ENCODE data around the gene FEZ2.

The FEZ2 gene

GRCh38 chr2:36516136-36516870, 81.7 kb downstream of the FEZ2 start:
- Histone ChIP-seq H3K36me3 (ENCODE audit: insufficient read depth, low read length) (peaks cover 44% of the 10 kb centered on the region), H3K9me3 (ENCODE audit: control insufficient read depth, insufficient read depth, low read length) (no peaks in the 10 kb centered on the region), H3K9ac (ENCODE audit: low read depth, low read length) (no peak overlapping the region), H3K4me1 (ENCODE audit: insufficient read depth, low read length) (no peaks in the 10 kb centered on the region)

DNA sequence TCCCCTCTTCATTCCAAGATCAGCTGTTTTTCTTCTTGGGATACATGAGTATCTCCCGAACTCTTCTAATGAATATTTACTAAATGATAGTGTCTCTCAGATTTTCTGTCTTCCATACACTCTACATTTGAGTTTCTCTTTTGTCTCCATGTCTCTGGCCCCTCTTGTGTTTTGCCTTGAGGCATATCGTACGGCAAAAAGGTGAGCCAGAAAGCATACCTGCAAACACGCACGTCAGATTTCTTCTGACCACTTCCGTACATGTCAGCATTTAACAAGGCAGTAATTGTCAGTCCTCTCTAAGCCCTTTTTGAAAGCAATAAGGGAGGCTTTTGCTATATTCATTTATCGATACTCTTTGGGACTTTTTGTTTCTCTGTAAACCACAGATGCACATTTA, 82.4 kb downstream of the FEZ2 start:
- peaks cover 36% of the 10 kb centered on the region for H3K36me3 ChIP-seq (ENCODE audit: insufficient read depth, low read length)
- H3K9ac ChIP-seq (ENCODE audit: low read depth, low read length): no peak overlapping the region
- no peaks in the 10 kb centered on the region for H3K9me3 ChIP-seq (ENCODE audit: control insufficient read depth, insufficient read depth, low read length)
- no peaks in the 10 kb centered on the region for H3K4me1 ChIP-seq (ENCODE audit: insufficient read depth, low read length)

DNA sequence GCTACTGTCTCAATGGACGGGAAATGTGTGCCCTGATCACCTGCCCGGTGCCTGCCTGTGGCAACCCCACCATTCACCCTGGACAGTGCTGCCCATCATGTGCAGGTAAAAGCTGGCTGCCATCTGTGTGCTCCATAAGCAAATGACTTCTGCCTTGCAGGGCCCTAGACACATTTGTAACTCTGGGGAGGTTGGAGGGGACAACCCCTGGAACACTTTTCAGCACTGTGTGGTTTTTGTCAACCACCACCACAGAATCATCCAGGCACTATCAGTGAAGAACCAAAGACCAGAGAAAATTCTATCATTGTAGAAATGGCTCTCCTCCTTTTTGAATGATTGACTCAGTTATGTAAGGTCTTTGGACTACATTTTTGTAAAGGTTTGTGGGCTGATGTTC, 84.3 kb downstream of the FEZ2 start:
- no peak overlapping the region for H3K9ac ChIP-seq (ENCODE audit: low read depth, low read length)
- H3K36me3 ChIP-seq (ENCODE audit: insufficient read depth, low read length): peaks cover 23% of the 10 kb centered on the region
- H3K9me3 ChIP-seq (ENCODE audit: control insufficient read depth, insufficient read depth, low read length): no peaks in the 10 kb centered on the region
- no peaks in the 10 kb centered on the region for H3K4me1 ChIP-seq (ENCODE audit: insufficient read depth, low read length)

DNA sequence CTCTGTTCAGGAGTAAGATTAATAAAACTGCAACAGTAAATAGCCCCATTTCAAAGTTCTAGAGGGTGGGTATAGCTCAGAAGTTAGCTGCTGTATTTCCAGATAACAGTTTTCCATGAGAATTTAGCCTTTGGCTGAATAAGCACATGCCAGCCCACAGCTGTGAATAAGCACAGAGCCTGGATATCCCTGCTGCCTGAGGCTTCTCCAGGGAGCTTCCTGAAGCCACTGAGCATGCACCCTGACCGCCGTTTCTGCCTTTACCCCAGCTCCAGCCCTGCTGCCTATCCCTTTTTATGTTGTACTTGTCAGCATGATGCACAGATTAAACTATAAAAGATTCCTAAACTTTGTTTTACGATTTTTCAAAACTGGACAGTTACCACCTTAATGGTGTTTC, 85.3 kb downstream of the FEZ2 start:
- Histone ChIP-seq H3K36me3 (ENCODE audit: insufficient read depth, low read length) (peaks cover 23% of the 10 kb centered on the region), H3K9me3 (ENCODE audit: control insufficient read depth, insufficient read depth, low read length) (no peaks in the 10 kb centered on the region), H3K4me1 (ENCODE audit: insufficient read depth, low read length) (peaks cover 2% of the 10 kb centered on the region; the same call in 1 of the 2 replicates), H3K9ac (ENCODE audit: low read depth, low read length) (no peak overlapping the region)

- Histone ChIP-seq H3K4me1 (ENCODE audit: insufficient read depth, low read length) (peaks cover 4% of the 10 kb centered on the region; the same call in 1 of the 2 replicates), H3K36me3 (ENCODE audit: insufficient read depth, low read length) (peaks cover 19% of the 10 kb centered on the region), H3K9me3 (ENCODE audit: control insufficient read depth, insufficient read depth, low read length) (no peaks in the 10 kb centered on the region), H3K9ac (ENCODE audit: low read depth, low read length) (no peak overlapping the region)
Observed at GRCh38 chr2:36511858-36512603, 85.9 kb downstream of the FEZ2 start.

DNA sequence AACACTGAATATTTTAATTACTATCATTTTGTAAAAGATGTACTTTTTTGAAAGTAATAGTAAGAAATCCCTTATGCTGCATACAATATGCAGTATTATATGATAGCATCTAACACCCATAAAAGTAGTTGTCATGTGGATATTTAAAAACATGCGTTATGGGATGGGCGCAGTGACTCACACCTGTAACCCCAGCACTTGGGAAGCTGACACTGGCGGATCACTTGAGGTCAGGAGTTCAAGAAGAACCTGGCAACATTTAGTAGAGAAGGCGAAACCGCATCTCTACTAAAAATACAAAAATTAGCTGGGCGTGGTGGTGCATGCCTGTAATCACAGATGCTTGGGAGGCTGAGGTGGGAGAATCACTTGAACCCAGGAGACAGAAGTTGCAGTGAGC, 88.9 kb downstream of the FEZ2 start:
- Histone ChIP-seq H3K4me1 (ENCODE audit: insufficient read depth, low read length) (peaks cover 4% of the 10 kb centered on the region; the same call in 1 of the 2 replicates), H3K9ac (ENCODE audit: low read depth, low read length) (no peak overlapping the region), H3K9me3 (ENCODE audit: control insufficient read depth, insufficient read depth, low read length) (no peaks in the 10 kb centered on the region), H3K36me3 (ENCODE audit: insufficient read depth, low read length) (peaks cover 9% of the 10 kb centered on the region; the same call in 1 of the 2 replicates)

DNA sequence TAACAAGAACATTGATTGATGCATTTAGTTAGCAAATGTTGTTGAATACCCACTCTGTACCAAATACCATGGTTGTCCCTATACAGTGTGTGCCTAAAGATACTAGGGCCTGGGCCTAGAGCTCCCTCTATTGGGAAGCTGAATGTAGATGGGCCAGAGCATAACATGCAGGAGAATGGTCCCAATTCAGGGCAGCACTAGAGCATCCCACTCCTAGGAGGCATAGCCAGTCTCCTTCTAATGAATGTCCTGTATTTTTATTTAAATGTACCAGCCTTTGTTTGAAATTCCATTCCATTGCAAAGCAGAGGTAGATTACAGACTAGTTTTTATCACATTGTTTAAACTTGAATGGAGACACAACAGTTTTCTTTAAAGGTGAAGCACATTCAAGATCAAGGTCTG, 90.6 kb downstream of the FEZ2 start:
- peaks cover 4% of the 10 kb centered on the region; the same call in 1 of the 2 replicates for H3K4me1 ChIP-seq (ENCODE audit: insufficient read depth, low read length)
- no peaks in the 10 kb centered on the region for H3K36me3 ChIP-seq (ENCODE audit: insufficient read depth, low read length)
- no peak overlapping the region for H3K9ac ChIP-seq (ENCODE audit: low read depth, low read length)
- no peaks in the 10 kb centered on the region for H3K9me3 ChIP-seq (ENCODE audit: control insufficient read depth, insufficient read depth, low read length)

Measured in ES-I3 (cell line).